Measurements from ENCODE around the gene CASP10. TPM values are rescaled to one million over a fixed set of nuclear protein-coding genes. Genes with fewer than 3 reads are reported as not detected.

CASP10 gene
- total RNA-seq, 1 donor from 2014 or later: 33.9 TPM

DNA sequence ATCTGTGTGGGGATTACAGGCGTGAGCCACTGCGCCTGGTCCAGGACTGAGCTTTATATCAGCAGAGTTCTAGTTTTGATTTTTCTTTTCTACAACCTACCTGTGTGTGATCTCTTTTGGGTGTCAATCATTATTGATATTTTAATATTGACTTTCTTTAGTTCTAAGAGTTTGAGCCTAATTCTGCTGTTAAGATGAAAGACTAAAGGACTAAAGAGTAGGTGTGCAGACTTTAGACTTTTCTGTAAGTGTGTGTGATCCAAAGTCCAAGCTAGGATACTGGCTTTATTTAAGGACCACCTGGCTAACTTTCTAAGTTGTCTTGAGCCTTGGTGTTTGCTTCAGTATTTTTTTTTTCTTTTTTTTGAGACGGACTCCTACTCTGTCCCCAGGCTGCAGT is 12.4 kb downstream of the CASP10 start:
- intact Hi-C loops (cut with micrococcal nuclease): no loop called here

DNA sequence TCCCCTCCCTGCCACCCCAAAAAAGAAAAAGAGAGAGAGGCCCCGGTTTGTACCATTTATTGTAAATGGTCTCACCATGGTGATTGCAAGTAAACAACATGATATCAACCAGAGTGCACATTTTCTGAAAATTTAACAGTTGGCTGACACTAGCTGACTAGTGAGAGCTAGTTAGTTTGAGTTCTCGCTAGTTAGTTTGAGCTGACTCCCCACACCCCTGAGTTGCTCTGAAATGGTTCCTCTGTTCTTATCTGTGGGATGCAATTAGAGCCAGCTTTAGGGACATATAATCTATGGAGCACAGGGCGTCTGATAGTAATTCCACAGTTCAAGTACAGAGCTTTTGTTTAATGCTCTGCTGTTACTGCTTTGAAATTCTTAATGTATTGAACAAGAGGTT is 13.1 kb downstream of the CASP10 start:
- intact Hi-C loops (cut with micrococcal nuclease): no loop called here

GRCh38 chr2:201196803-201197202 is 13.9 kb downstream of the CASP10 start:
- intact Hi-C loops (cut with micrococcal nuclease): no loop called here

DNA sequence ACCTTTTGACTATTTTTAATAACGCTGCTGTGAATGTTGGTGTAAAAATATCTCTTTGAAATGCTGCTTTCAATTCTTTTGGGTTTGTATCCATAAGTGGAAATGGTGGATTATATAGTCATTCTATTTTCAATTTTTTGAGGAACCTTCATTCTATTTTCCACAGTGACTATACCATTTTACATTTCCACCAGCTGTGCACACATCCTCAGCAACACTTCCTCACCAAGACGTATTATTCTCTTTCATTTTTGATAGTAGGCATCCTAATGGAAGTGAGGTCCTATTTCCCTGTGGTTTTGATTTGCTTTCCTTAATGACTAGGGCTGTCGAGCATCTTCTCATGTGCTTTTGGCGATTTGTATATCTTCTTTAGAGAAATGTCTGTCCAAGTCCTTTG is 14.8 kb downstream of the CASP10 start:
- intact Hi-C loops (cut with micrococcal nuclease): no loop called here

- intact Hi-C loops (cut with micrococcal nuclease): no loop called here
Observed at GRCh38 chr2:201199847-201200246, 16.9 kb downstream of the CASP10 start.

- intact Hi-C loops (cut with micrococcal nuclease): no loop called here
Observed at GRCh38 chr2:201200345-201200744, 17.4 kb downstream of the CASP10 start.

GRCh38 chr2:201201371-201201770 is 18.4 kb downstream of the CASP10 start:
- intact Hi-C loops (cut with micrococcal nuclease): no loop called here

GRCh38 chr2:201203916-201204654 is 21.1 kb downstream of the CASP10 start:
- intact Hi-C loops (cut with micrococcal nuclease): no loop called here

DNA sequence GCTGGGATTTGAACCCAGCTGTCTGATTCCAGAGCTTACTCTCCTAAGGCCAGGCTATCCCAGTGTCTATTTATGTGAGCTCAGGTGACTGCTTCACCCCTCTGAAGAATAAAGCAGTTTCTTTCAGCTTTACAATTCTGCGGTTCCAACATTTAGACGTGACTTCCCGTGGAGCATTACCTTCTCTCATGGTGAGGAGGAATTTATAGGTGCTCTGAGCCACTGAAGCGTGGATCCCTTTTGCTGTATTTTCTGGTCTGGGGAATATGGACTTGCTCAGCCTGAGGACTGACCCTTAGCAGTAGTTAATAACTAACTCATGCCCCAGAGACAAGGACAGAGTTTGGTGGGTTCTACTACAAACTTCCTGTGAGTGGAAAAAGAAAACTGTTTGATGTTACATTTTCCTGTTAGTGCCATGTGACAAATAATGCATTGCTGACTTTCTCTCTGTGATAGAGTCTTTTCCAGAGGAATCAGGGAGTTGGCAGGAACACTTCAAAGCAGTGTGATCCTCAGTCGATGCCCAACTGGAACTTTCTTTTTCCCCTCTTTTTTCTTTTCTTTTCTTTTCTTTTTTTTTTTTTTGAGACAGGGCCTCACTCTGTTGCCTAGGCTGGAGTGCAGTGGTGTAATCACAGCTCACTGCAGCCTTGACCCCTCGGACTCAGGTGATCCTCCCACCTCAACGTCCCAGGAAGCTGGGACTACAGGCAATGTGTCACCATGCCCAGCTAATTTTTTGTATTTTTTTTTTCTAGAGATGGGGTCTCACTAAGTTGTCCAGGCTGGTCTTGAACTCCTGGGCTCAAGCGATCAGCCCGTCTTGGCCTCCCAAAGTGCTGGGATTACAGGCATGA is 21.9 kb downstream of the CASP10 start:
- intact Hi-C loops (cut with micrococcal nuclease): no loop called here

DNA sequence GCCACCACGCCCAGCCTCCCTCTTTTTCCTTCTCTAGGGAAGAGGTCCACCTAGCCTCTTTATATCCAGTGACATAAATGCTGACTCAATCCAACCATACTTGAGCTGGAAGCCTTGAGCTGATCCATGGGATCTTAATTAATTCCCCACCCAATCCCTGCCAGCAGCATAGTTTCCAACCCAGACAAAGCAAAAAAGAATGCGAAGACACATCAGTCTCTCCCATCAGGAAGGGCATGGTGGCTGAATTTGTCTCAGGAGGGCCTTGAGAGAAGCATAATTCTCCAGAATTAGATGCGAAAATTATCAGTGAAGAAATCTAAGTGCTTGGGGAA is 22.5 kb downstream of the CASP10 start:
- intact Hi-C loops (cut with micrococcal nuclease): no loop called here

GRCh38 chr2:201208563-201209252 is 25.8 kb downstream of the CASP10 start:
- intact Hi-C loops (cut with micrococcal nuclease): no loop called here

GRCh38 chr2:201215963-201216362 is 33.0 kb downstream of the CASP10 start:
- intact Hi-C loops (cut with micrococcal nuclease): no loop called here

DNA sequence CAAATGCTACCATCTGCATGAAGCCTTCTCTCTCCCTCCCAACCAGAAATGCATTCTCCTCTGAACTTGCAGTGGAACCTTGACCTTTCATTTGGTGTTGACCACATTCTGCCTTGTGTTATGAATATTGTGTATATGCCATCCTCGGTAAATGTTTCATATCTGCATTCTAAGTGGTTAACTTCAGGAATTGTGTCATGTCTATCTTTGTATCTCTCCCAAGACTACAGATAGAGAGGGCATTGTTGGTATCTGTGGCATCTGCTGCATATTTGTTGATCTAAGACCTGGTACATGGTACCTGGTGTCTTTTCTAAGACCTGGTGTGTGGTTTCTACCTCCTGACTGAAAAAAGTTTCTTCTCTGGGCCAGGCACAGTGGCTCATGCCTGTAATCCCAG is 34.0 kb downstream of the CASP10 start:
- intact Hi-C loops (cut with micrococcal nuclease): no loop called here

GRCh38 chr2:201218780-201219179 is 35.8 kb downstream of the CASP10 start:
- intact Hi-C loops (cut with micrococcal nuclease): no loop called here

DNA sequence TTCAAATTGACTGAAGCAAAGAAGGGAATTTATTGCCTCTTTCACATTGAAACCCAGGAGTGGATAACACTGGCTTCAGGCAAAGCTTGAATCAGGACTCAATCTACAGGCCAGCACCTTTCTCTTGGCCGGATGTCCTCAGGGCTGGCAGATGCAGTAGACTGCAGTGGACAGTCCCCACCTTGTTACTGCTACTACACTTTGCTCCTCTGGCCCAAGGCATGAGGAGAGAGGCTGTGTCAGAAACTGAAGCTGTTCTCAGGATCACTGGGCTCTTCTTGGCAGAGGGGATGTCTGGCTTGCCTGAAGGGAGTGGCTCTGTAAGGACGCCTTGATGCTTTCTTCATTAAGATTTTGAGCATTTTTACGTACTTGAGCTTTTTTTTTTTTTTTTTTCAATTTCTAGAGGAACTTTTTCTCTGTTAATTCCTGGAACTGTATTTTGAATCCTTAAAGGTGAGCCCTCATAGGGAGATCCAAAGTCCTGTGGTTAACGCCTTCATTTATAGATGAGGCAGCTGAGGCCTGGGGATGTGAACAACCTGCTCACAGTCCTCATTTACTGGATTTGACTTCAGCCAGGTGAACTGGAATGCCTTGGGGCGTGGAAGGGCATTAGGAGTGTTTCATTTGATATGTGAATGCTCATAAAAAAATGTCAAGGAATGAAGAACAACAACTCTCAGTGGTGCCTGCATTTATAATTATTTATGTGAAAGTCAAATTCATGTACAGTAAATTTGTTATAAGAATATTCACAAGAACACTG is 36.6 kb downstream of the CASP10 start:
- intact Hi-C loops (cut with micrococcal nuclease): no loop called here

DNA sequence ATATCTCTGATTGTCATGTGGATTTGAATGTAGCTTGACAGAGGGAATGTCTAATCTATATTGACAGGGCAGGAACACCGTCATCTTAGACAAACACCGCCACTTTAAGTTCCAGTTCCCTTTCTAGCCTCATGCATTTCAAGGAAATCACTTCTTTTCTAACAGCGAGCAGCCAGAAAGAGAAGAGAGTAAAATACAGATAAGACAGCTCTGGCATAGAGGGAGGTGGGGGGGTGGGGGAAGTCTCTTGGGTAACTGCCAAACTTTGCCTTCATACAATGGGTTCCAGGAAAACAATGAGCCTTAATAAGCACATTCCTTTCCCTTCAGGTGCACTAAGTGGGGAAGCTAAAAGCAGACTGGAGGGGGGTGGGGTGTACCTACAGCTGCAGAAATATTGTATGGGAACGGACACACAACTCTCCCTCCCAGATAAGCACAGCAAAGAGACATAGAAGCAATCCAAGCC is 37.2 kb downstream of the CASP10 start:
- intact Hi-C loops (cut with micrococcal nuclease): no loop called here

DNA sequence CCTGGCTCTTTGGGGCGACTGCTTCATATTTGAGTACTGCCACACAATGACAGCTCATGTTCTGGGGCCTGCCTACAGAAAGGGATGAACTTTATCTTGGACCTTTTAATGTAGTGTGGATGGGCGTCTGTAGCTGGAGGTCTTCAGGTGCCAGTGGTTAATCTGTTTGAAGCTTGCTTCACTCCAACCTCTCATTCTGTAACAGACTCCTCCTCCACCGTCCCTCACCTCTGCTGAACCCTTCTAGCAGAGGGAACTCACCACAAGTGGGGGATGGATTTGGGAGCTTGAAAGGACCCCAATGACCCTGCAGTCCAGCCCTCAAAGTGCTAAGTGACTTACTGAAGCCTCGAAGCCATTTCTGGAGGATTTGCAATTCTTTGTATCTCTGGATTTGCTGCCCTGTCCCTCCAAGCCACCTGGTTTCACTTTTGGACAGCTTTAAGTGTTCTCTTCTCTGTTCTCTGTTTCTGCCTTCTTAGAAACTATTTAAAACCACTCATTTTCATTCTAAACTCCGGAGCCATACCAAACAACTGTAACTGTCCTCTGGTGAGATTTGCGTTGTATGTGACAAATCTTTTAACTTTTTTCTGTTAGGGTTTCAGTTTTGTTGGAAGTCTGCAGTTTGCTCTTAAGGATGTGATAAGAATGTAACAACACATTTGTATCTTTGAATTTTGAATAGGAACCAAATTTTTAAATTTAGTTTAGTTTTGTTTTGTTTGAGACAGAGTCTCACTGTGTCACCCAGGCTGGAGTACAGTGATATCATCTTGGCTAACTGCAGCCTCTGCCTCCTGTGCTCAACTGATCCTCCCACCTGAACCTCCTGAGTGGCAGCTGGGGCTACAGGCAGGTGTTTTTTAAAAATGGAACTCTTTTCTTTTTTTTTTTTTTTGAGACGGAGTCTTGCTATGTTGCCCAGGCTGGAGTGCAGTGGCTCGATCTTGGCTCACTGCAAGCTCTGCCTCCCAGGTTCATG is 40.4 kb downstream of the CASP10 start:
- intact Hi-C loops (cut with micrococcal nuclease): no loop called here

- intact Hi-C loops (cut with micrococcal nuclease): no loop called here
Observed at GRCh38 chr2:201228271-201228911, 45.5 kb downstream of the CASP10 start.

GRCh38 chr2:201228912-201229290 is 46.0 kb downstream of the CASP10 start:
- intact Hi-C loops (cut with micrococcal nuclease): no loop called here
